ENCODE data around the gene SEZ6L.

DNA sequence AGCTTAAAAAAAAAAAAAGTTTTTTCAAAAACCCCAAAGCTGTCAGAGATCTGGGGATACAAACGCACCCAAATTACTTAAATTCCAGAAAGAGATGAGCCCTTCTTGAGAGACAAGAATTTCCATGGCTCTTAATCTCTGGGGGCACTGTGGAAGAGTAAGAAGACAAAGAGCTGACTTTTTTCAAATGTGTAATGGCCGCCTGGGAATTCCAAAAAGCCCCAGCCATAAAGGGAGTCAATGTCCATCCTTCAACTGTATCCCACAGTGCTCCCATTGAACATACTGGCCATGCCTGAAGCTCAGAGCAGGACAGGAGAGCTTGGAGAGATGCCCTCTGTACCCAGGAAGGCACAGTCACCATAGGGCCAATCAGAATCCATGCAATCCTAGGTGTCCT lies 222.4 kb downstream of the SEZ6L start:
- TF ChIP-seq, protein P1, sequence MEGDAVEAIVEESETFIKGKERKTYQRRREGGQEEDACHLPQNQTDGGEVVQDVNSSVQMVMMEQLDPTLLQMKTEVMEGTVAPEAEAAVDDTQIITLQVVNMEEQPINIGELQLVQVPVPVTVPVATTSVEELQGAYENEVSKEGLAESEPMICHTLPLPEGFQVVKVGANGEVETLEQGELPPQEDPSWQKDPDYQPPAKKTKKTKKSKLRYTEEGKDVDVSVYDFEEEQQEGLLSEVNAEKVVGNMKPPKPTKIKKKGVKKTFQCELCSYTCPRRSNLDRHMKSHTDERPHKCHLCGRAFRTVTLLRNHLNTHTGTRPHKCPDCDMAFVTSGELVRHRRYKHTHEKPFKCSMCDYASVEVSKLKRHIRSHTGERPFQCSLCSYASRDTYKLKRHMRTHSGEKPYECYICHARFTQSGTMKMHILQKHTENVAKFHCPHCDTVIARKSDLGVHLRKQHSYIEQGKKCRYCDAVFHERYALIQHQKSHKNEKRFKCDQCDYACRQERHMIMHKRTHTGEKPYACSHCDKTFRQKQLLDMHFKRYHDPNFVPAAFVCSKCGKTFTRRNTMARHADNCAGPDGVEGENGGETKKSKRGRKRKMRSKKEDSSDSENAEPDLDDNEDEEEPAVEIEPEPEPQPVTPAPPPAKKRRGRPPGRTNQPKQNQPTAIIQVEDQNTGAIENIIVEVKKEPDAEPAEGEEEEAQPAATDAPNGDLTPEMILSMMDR (IDR thresholded peaks at IDR 0.05 in 2 of 3, conservative IDR thresholded peaks at IDR 0.05 in 1 of 3; ENCODE audit: borderline replicate concordance in 1 of 3, insufficient read depth in 1 of 3, low read depth in 2 of 3, low read length in 2 of 3): no peak
- TF ChIP-seq ATF3 (IDR thresholded peaks at IDR 0.05) (no peak), CBX3 (IDR thresholded peaks at IDR 0.05; ENCODE audit: low read depth) (no peak), RAD21 (IDR thresholded peaks at IDR 0.05; ENCODE audit: low read depth) (no peak), EZH2 (IDR thresholded peaks at IDR 0.05) (no peak), POLR2AphosphoS5 (IDR thresholded peaks at IDR 0.05; ENCODE audit: low read depth, low read length) (no peak), POLR2A (IDR thresholded peaks at IDR 0.05; ENCODE audit: borderline replicate concordance, extremely low read depth, insufficient read depth, insufficient read length) (no peak), EZH2phosphoT487 (IDR thresholded peaks at IDR 0.05; ENCODE audit: borderline replicate concordance) (no peak), REST (IDR thresholded peaks at IDR 0.05; ENCODE audit: low read depth) (no peak), FOSL1 (IDR thresholded peaks at IDR 0.05; ENCODE audit: low read depth) (no peak), ZFX (IDR thresholded peaks at IDR 0.05) (no peak), SP1 (IDR thresholded peaks at IDR 0.05; ENCODE audit: low read depth) (no peak), ZNF274 (IDR thresholded peaks at IDR 0.05; ENCODE audit: low read depth, low read length) (no peak), EGR1 (IDR thresholded peaks at IDR 0.05; ENCODE audit: low read depth) (no peak)

Data from HCT116 (cell line).